Glomerular endothelial cell (primary cell): Measurements from ENCODE around the gene KIF3C. TPM values are rescaled to one million over a fixed set of nuclear protein-coding genes. Genes with fewer than 3 reads are reported as not detected.
"Not testable (repeated sequence)": the region's sequence is repeated elsewhere in the genome, so short reads cannot be mapped to it uniquely, and the experiment has no call there.

Experiments
- DNase-seq: peaks from one replicate; pipeline ENCODE4 v3.0.0-alpha.2; 2011; ENCODE audit warnings: low read depth, low spot score; ENCODE audit errors: extremely low read depth
- total RNA-seq: library from RNA; depleted of rRNA; stranded (reverse); fragments of >200 nt; gene quantifications from 2 replicates; pipeline ENCODE4 v1.2.3, GENCODE V29; 2015

KIF3C gene
- 30.7 and 43.6 TPM in 2 replicates for total RNA-seq

DNA sequence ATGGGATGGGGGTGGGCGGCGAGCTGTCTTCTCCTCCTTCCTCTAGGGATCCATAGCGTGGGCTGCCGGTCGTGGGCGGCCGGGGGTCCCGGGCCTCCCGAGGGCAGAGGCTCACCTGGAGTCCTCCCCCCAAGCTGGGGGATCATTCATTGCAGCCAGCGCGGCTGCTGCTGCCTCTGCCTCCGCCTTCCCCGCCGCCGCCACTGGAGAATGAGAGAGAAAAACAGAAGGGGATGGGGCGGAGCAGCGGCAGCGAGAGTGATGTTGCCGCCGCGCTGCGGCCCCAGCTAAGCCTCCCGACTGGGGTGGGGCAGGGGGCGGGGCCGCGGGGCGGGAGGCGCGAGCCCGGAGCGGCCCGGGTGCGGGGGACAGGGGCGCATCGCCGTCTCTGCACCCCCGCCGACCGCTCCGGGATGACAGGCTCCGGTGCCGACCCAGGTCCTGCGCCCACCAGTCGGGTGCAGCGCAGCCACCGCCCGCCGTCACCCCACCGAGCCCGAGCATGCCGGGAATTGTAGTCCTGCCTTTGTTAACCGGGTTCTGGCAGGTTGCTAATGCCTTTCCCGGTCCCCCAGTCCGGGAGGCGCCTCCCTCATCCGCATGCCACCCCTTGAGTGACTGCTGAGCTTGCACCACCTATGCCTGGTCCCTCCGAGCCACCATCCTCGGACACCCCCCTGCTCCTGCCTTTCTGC is at the start of gene KIF3C:
Gene KIF3C (minus strand): TSS at position 225 of the 695 bp plus-strand sequence. CDS start 580 bp downstream, outside the sequence.
- DNase-seq = no peak

DNA sequence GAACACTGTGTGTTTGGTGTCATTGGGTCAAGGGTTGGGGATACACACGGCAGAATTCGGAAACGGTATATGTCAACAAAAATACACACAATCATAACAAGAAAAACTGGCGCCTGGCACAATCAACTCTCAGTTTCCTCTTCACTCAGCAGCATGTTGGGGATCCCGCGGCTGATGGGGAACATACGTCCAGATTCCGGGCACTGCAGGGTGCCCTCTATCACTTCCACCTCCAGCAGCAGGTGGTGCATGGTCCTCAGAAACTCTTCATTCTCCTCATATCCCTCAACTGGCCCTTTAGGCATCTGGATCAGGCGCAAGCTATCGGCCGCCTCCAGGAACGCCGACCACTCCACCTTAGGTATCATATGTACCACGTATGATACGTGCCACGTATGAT is 45.8 kb upstream of the KIF3C start:
- not testable (repeated sequence) for DNase-seq

DNA sequence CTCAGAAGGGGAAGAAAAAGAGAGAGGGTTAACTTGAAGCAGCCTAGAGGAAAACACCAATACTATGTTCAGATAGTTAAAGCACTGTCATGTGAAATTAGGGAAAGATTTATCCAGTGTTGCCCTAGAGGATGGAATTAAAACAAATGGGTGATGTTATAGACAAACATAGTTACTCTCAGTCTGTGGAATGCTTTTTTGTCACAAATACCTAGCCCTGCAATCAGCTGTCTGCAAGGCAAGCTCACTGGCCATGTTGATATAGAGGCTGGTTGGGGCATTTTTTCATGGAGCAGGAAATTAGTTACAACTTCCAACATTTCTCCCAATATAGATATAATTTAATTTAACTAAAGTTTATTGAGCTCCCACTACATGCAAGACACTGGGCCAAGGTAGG is 43.2 kb upstream of the KIF3C start:
- DNase-seq = no peak

DNA sequence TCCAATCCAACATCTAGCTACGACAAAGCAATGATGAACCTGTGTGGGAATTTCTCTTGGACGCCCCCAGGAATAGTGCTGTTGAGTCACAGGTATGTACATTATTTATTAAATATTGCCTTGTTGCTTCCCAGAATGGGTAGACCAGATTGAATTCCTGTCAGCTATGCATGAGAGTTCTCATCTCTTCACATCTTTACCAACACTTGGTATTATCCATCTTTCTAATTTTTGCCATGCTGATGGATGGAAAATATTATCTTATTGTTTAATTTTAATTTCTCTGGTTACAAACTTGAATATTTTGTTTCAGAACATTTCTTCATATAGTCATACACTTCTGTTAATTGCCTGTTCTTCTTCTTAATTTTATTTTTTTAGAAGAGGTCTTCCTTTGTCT is 42.0 kb upstream of the KIF3C start:
- DNase-seq = no peak

DNA sequence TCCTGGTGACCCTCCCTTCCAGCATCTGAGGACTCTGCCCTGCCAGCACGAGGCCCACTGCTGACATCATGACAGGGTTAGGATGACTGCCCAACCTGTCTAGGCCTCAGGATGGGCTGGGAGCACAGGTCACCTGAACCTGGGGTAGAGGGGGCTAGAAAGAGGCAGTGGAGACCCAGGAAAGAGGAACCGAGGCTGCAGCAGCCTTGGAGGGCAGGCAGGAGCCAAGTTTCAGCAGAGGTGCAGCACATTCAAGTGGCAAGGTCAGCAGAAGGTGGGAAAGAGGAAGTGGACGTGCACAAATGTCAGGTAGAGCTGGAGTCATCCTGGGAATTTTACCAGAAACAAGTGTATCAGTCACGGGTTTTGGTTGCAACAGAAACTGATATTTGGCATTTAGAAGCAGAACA is 37.9 kb upstream of the KIF3C start:
- DNase-seq = no peak

DNA sequence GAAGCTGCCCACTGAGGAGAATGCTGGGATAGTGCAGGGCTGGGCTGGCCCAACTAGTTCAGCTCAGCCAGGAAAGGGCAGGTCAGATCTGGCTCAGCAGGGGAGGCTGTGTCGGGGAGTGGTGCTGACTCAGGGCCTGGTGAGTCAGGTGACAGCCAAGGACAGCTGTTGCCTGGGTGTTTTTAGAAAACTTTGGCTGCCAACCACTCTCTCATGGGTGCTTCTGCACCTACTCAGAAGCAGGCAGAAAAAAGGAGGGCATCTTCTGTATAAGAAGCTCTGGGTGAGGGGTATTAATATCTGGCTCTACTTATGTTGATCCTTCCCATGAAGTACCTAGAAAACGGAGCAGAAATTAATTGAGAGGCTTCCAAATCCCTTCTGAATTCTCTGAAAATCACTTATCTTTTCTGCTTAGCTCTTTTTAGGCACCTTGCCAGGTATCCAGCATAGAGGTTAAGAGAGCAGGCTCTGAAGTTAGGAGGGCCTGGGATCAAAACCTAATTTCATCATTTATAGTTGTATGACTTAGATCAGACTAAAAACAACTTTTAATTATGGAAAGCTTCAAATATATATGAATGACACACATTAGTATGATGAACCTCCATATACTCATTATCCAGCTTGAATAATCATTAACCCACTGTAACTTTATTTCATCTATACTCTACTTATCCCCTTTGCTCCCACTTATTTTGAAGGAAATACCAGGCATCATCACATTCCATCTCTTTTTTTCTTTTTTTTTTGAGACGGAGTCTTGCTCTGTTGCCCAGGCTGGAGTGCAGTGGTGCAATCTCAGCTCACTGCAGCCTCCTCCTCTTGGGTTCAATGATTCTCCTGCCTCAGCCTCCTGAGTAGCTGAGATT is 36.1 kb upstream of the KIF3C start:
- no peak for DNase-seq

DNA sequence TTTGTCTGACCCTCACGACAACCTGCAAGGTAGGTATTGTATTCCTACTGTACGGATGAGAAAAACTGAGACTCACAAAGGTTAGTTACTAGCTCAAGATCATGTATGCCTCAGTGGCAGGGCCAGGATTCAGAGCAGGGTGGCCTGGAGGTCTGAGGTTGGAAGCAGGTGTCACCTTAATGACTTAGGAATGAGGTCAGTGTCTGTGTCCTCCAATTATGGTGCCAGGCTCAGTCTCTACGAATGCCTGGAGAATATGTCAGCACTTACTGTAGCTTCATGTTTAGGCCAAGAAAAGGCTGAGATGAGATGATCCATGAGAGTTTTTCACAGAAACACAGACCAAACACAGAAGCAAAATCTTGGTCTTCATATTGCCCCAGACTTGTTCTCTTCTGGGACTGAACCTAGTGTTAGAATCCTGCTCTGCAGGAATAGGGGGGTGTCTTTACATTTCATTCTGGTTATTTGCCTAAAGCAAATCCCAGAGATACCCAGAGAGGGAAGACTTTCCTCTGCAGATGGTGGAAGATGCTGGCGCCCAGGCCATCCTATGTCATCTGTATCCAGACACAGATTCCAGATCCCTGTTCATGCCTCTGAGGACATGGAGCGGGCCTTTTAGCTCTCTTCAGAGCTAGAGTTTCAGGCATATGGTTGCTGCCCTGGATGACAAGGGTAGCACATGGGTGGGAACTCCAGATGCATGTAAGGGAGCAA is 35.3 kb upstream of the KIF3C start:
- no peak for DNase-seq

DNA sequence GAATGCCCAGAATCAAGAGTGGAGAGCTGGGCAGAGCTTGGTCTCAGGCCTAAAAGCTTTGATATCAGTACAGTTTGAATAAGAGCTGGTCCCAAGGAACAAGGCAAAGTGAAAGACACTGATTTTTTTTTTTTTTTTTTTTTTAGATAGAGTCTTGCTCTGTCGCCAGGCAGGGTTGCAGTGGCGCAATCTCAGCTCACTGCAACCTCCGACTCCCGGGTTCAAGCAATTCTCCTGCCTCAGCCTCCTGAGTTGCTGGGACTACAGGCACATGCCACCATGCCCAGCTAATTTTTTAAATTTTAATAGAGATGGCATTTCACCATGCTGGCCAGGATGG is 34.4 kb upstream of the KIF3C start:
- DNase-seq = not testable (repeated sequence)

DNA sequence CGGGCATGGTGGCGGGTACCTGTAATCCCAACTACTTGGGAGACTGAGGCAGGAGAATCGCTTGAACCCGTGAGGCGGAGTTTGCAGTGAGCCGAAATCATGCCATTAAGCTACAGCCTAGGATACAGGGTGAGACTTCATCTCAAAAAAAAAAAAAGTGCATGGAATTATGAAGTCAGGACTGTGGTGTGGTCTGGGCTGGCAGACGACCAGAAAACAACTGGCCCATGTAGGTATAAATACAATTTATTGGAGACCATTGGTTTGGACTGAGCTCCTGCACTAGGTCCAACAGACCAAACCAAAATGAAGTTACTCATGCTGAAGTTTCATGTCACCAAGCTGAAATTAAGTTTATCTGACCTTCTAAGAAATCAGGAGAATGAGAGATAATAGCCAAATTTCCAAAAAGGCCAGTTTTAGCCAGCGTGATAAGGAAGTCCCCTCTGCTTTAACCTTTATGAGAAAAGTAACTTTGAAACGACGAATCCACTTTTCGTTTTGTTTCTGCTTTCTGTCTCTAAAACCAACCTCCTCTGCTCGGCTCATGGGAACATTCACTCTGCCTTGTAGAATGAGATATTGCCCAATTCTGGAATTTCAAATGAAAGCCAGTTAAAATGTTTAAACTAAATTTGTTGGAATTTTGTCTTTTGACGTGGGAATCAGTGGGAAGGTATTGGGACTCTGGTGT is 33.9 kb upstream of the KIF3C start:
- DNase-seq = no peak

DNA sequence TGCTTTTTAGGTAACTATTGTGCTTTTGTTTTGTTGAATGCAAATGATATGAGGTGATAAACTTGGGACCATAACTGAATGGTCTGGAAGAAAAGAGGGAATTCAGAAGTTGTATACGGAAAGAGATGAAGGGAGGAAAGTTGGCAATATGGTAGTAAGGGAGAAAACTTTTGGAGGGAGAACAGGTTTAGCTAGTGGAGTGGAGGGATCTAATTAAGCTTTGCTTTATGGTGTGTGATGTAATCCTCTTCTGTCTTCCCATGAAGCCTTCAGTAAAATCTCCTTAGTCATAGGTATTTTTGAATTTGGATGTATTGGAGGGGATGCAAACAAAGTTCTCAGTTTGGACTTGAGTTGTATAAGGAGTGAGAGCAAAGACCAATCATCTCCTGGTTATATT is 31.4 kb upstream of the KIF3C start:
- no peak for DNase-seq

DNA sequence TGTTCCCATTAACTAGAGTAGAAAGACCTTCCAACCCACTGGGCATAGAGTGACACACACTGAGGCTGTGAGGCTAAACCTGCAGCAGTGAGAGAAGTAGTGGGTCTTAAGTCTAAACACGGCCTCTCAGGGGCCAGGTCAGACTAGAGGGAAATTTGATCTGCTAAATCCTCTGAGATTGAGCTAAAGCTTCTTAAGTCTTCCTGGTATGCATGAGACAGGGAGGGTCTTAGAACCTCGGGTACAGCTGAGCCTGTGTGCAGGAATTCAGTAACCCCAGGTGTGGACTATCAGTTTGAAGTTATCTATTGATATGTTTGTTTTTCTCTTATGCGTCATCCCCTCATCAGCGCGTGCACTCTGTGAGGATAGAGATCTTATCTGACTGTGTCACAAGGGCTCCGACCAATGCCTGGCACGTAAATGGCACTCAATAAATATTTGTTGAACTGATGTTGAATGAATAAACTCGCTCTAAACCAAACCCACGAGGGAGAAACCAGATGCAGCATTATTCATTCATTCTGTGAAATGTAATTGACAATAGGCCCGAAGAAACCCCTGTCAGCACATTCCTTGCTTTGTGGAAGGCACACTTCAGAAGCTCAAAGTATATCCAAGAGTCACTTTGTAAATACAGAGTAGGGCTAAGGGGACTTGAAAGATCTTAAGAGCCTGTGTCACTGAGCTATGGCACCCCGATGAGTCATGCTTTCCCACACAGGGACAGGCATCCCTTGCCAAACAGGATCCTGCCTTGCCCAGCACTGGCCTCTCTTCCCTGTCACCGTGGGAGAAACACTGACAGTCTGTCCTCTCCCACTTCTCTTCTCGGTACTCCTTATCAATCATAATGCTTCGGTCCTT is 29.9 kb upstream of the KIF3C start:
- no peak for DNase-seq

DNA sequence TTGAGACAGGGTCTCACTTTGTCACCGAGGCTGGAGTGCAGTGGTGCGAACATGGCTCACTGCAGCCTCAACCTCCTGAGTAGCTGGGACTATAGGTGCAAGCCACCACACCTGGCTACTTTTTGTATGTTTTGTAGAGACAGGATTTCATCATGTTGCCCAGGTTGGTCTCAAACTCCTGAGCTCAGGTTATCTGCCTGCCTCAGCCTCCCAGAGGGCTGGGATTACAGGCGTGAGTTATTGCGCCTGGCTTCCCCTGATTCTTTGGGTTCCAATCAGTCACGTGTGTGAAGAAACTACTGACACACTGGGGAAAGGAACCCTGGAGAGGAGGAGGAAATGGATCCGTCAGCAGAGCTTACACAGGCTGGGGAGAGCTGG is 29.3 kb upstream of the KIF3C start:
- no peak for DNase-seq

DNA sequence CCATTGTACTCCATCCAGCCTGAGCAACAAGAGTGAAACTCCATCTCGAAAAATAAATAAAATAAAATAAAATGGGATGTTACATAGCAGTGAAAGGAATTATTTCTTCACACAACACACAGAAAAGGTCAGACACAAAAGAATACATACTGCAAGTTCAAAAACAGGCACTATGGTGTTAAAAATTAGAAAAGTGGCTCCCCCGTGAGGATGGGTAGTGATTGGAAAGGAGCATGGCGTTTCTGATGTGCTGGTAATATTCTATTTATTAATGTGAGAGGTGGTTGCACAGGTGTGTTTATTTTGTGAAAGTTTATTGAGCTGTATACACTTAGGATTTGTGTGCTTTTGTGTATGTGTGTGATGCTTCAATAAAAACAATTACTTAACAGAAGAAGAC is 28.6 kb upstream of the KIF3C start:
- DNase-seq = no peak

DNA sequence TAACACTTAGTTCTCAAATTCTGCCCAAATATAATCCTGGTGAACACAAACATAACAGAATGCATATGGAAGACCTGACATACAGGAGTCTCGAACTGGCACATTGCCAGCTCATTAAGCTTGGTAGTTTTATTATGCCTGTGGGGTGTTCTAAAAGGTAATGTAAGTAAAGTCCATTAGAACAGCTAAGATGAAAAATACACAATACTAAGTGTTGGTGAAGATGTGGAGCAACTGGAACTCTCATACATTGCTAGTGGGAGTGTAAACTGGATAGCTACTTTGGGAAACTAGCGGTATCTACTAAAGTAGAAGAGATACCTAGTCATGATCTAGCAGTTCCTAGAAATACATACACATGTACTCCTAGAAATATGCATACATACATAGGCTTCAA is 27.3 kb upstream of the KIF3C start:
- DNase-seq = no peak

DNA sequence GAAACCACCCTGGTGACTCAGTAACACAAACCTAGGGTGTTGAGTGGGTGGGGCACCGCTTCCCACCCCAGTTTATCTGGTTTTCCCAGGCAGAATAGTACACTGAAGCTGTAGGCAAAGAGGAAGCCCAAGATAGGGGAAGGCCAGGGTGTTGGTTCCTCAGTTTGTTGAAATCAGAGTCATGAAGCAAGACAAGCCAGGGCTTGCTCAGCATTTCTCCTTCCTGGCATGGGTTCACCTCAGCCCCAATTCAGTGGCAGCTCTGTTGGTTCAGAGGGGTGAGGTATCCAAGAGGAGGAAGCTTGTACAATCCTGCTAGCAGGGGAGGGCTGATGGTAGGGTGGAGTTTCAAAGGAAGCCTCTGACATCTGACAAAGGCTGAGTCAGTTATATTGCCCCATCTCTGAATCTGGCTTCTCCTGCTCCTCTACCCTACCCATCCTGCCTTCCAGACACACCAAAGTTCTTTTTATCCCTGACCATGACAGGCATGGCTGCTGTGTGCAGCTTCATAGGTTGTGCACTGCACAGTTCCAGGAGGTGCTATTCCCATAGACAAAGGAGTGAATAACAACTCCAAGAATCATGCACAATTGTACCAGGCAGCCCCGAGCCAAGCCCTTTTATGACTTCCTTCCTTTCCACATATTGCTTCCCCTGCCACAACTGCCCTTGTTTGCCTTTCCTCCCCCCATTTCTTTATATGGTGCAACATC is 26.7 kb upstream of the KIF3C start:
- no peak for DNase-seq

DNA sequence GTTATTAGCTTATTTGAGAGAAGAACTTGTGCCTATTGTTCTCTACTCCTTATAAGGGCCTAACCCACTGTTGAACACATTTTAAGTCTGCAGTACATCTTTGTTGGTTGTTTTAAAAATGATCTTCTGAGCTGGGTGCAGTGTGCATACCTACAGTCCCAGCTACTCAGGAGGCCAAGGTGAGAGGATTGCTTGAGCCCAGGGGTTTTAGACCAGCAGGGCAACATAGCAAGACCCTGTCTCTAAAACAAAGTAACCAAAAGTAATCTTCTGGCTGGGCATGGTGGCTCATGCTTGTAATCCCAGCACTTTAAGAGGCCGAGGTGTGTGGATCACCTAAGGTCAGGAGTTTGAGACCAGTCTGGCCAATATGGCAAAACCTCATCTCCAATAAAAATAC is 25.8 kb upstream of the KIF3C start:
- no peak for DNase-seq

DNA sequence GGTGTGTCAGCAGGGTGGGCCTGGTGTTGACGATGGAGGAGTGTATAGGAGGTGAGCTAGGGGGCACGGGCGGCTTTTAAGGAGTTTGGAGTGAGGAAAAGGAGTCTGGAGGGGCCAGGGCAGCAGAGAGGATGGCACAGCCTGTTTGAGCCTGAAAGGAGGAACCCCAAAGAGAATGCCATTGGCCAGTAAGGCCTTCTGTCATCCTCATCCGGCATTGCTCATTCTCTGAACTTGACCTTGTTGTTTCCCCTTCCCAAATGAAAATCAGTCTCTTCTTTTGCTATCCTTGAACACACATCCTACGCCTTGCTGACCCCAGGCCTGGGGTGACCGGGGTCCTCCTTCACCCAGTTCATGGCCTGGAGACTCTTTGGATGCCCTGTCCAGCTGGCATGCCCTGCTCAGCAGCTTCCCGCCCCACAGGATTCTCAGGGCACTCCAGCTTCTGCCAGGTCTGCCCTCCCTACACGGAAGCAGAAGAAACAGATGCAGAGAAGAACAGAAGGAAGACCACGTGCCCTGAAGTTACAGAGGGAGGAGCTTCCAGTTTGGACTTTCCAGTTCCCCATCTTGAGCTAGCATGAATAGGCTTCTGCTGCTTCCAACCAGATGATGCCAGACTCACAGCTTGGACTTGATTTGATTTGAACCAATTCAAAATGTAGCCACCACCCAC is 20.5 kb upstream of the KIF3C start:
- no peak for DNase-seq

DNA sequence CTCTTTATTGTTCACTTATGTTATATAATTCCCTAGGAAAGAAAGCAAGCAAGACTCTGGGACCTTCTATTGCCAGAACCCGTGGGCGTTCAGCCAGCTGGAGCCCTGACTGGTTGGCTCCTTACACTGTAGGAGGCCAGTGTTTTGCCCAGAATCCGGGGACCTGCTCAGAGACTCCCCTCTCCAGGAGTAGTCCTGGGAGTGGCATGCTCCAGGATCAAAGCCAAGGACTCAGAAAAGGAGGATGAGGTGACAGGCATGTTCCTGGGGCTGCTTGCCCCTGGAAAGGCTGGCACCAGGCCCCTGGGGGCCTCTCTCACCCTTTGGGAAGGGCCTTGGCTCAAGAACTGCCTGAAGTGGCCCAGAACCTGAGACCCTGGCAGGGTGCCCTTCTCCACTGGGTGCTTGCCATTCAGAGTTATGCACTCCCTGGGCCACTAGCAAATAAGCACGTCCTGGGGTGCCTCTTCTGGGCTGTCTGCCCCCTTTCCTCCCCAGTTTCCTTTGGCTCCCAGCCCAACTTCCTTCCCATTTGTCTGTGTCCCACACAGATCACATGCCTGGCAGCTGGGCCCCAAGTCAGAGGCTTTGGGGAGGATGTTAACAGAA is 19.6 kb upstream of the KIF3C start:
- no peak for DNase-seq
